B cell (primary cell): ENCODE measurements around the gene VWCE.

Experiments
- EZH2 ChIP-seq: IDR thresholded peaks from 2 replicates; pipeline ENCODE4 v1.6.1; 2012; ENCODE audit warnings: borderline replicate concordance, low read depth, mild to moderate bottlenecking, moderate library complexity, low read length; ENCODE audit not compliant: insufficient read depth, poor library complexity, severe bottlenecking
- TF ChIP-seq, protein P1 (sequence below): fragments of 200-600 bp; IDR thresholded peaks from one replicate; pipeline ENCODE4 v1.8.0; 2022; ENCODE audit warnings: antibody characterized with exemption, mild to moderate bottlenecking

DNA sequence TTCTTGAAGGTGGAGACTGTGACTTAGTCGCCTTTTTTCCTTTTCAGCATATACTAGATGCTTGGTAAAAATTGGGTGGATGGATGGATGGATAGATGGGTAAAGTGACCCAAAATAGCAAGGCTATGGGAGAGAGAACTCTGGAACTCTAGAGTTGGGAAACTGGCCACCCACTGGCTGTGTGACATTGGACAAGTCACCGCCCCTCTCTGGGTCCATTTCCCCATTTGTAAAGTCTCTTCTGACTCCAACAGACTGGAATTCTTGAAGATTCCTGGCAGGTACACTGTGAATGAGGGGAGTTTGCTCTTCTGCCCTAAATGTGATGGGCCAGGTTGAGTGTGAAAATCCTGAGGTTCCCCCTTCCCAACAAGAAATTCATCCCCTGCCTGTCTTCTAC lies 45.9 kb upstream of the VWCE start:
- TF ChIP-seq EZH2: no peak
- TF ChIP-seq, protein P1, sequence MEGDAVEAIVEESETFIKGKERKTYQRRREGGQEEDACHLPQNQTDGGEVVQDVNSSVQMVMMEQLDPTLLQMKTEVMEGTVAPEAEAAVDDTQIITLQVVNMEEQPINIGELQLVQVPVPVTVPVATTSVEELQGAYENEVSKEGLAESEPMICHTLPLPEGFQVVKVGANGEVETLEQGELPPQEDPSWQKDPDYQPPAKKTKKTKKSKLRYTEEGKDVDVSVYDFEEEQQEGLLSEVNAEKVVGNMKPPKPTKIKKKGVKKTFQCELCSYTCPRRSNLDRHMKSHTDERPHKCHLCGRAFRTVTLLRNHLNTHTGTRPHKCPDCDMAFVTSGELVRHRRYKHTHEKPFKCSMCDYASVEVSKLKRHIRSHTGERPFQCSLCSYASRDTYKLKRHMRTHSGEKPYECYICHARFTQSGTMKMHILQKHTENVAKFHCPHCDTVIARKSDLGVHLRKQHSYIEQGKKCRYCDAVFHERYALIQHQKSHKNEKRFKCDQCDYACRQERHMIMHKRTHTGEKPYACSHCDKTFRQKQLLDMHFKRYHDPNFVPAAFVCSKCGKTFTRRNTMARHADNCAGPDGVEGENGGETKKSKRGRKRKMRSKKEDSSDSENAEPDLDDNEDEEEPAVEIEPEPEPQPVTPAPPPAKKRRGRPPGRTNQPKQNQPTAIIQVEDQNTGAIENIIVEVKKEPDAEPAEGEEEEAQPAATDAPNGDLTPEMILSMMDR: no peak
